Fibroblast of lung (primary cell): Measurements from ENCODE around the gene SLC25A42.

ENCODE experiments used
- EZH2 ChIP-seq: IDR thresholded peaks from 2 replicates; pipeline ENCODE4 v1.5.1; 2012; ENCODE audit warnings: low read length, control low read depth, mild to moderate bottlenecking; ENCODE audit errors: missing control alignments
- TF ChIP-seq, protein P1 (sequence below), 2 donors: IDR thresholded peaks in 1 of 2; conservative IDR thresholded peaks in 1 of 2; 1 replicate in 1 of 2; 2 replicates in 1 of 2; pipeline ENCODE4 v1.5.1; 2011 to 2012; ENCODE audit warnings: low read length in 2 of 2, control low read depth in 1 of 2, inconsistent platforms in 1 of 2, low read depth in 1 of 2, mild to moderate bottlenecking in 1 of 2

DNA sequence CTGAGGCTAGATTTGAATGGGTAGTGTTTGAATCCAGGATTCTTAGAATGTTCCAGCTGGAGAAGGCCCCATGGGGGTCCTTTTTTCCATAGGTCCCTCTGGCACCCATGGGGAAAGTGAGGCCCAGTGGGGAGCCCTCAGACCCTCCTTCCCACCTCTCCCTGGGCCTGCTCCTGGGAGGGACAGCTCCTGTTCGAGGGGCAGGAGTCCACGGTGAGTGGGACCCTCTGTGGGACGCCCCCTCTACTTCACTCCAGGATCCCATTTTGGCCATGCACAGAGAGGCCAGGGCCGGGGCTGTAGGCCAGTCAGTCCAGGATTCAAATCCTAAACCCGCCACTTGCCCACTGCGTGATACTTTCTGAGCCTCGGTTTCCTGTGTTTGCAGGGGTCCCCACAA is 98.7 kb downstream of the SLC25A42 start:
- TF ChIP-seq, protein P1, sequence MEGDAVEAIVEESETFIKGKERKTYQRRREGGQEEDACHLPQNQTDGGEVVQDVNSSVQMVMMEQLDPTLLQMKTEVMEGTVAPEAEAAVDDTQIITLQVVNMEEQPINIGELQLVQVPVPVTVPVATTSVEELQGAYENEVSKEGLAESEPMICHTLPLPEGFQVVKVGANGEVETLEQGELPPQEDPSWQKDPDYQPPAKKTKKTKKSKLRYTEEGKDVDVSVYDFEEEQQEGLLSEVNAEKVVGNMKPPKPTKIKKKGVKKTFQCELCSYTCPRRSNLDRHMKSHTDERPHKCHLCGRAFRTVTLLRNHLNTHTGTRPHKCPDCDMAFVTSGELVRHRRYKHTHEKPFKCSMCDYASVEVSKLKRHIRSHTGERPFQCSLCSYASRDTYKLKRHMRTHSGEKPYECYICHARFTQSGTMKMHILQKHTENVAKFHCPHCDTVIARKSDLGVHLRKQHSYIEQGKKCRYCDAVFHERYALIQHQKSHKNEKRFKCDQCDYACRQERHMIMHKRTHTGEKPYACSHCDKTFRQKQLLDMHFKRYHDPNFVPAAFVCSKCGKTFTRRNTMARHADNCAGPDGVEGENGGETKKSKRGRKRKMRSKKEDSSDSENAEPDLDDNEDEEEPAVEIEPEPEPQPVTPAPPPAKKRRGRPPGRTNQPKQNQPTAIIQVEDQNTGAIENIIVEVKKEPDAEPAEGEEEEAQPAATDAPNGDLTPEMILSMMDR (conservative IDR thresholded peaks at IDR 0.05 in 1 of 2, IDR thresholded peaks at IDR 0.05 in 1 of 2; ENCODE audit: low read depth in 1 of 2, low read length in 2 of 2) = no peak
- TF ChIP-seq EZH2 = no peak
